Epithelial cell of alveolus of lung (primary cell): ENCODE data around the gene XRCC4. TPM values are rescaled to one million over a fixed set of nuclear protein-coding genes. Genes with fewer than 3 reads are reported as not detected.

Source experiments
- total RNA-seq: library from RNA; depleted of rRNA; stranded (reverse); fragments of >200 nt; gene quantifications from 2 replicates; pipeline ENCODE4 v1.2.1, GENCODE V29; 2015

XRCC4 gene
- 7.5 and 9.4 TPM in 2 replicates for total RNA-seq

GRCh38 chr5:83076742-83077661, at the start of gene XRCC4, which contains the start of gene TMEM167A:
XRCC4 (plus strand) TSS chr5:83077547; CDS start chr5:83104920, 27,373 bp downstream.
TMEM167A (minus strand) TSS chr5:83077394; CDS start chr5:83077323, 71 bp downstream.

Other genes with a start within 250 kb of the XRCC4 start
- 58.6 and 83.0 TPM in 2 replicates for gene TMEM167A, start 153 bp upstream of the XRCC4 start, total RNA-seq